CD4-positive, alpha-beta T cell treated with Interferon alpha-2 for 1 hour (primary cell): ENCODE measurements around the gene GEMIN4.
"Not testable (repeated sequence)": the region's sequence is repeated elsewhere in the genome, so short reads cannot be mapped to it uniquely, and the experiment has no call there.

Source experiments
- DNase-seq, 2 donors: peaks; one replicate each; pipeline ENCODE4 v3.0.0-alpha.2; 2020 to 2022

The GEMIN4 gene

DNA sequence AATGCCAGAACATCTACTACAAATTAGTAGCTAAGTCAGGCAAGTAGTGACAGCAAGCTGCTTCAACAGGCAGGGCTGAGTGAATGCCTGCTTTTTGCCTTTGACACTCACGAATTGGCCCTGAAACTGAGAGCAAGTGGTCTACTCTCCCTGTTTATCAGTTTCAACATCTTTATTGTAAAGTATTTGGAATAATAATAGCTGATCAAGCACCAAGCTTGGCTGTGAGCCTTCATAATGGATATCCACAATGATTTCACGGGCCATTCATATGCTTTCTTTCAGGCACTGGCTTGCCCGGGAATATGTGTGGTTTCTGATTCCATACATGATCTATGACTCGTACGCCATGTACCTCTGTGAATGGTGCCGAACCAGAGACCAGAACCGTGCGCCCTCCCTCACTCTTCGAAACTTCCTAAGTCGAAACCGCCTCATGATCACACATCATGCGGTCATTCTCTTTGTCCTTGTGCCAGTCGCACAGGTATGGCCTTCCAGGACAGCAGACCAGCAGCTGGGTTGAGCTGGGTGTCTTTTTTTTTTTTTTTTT lies 14.4 kb downstream of the GEMIN4 start:
- DNase-seq, result no peak

DNA sequence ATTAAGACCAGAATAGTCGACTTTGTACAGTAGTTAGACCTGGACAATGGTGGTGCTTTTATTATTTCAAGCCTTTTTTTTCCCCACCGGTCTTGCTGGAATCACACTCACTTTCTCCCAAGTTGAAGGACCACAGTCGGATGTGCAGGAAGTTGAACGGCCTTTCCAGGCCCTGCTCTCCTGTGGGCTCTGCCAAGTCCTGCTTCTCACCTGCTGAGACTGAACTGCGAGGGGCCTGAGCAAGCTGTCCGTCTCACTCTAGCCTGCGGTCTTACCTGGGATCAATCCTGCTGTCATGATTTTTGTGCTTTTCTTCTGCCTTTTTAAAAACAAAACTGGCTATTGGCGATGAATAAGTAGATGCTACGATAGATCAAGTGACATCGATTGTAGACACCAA lies 18.3 kb downstream of the GEMIN4 start:
- DNase-seq, result no peak

DNA sequence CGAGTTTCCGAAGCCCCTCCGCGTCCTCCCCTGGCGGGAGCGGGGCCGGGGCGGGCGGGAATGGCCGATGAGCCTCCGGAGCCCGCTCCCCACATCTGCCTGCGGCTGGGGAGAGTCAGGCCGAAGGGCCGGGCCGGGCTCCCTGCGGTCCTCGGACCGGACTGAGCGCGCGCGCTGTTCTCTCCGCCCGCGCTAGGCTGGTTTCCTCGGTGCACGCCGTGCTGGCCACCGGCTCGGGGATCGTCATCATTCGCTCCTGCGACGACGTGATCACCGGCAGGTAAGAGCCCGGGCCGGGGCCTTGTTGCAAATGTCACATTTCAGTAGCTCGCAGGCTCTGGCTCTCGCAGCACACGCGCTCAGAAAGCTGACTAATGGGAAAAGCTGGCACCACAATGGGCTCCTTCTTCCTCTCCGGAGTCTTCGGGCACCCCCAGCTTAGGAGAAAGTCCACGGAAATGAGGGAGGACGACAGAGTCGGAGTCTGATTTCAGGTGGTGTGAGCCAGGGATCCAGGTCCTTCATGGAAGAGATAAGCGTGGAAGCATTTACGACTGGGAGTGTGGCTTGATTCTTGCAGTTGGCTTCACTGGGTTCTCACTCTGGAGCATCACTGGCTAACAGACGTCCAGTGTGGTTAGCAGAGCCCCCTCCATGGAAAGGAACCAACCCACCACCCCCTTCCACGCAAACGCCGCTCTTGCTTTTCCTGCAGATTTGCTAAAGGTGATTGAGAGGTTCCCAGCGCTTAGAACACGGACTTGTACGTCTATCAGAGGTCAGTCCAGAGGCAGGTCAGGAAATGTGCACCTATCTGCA lies 19.0 kb downstream of the GEMIN4 start:
- no peak for DNase-seq

DNA sequence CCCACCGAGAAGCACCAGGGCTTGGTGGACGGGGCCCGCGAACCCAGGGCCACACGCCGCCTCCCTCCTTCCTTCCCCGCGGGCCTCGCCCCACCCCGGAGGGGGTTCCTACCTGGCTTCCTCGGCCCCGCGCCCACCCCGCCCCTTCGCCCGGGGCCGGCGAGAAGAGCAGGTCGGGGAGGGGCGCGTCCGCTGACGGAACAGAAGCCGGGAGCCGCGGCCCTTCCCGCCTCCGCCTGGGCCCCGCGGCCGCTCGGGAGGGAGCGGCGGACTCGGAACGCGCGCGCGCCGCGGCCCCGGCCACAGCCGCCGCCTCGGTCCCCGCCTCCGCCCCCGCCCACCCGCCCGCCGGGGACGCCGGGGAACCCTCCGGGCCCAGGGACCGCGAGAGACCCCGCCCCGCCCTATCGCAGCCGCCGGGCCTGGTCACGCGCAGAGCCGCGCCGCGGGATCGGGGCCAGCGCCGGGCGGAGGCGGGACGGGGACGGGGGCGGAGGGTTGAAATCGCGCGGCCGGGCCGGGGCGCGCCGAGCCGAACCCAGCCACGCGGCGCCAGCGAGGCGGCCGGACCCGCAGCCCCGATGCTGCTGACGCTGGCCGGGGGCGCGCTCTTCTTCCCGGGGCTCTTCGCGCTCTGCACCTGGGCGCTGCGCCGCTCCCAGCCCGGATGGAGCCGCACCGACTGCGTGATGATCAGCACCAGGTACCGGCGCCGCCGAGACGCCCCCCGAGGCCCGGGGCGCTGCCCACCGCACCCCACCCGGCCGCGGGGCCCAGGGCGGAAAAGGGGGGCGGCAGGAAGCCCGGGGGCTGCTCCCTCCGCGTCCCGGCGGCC lies 19.8 kb downstream of the GEMIN4 start, which contains the start of gene TLCD3A:
TLCD3A (plus strand) TSS at position 530 of the 835 bp plus-strand sequence; CDS start at position 582, 52 bp downstream.
- peak; percentile 6 to 60 for DNase-seq

DNA sequence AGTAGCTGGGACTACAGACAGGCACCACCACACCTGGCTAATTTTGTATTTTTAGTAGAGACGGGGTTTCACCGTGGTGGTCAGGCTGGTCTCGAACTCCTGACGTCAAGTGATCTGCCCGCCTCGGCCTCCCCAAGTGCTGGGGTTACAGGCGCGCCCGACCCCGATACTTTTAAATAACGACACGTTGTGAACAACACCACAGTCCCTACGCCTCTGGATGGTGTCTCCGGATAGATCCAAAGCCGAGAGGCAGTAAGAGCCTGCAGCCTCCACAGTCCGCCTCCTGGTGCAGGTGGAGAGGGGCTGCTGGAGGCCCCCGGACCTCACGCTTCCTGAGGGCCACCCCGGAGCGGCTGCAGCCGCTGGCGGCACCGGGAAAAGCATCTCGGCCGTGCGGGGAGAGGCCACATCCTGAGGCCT lies 20.4 kb downstream of the GEMIN4 start:
- no peak for DNase-seq

DNA sequence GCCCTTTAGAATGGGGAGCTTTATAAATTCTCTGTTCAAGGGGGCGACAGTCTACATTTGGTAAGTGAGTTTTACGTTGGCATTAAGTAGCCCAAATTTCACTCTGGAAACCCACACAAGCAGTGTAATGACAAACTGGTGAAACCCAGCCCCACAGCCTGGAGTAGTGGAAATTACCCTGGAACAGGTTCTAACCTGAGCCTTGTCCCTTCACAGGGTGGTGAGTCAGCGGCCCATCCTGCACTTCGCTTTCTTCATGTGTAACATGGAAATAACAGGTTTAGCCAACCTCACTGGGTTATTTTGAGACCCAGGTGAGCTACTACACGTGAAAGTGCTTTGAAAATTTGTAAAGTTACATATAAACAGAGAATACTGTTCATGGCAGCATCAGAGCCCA lies 23.2 kb downstream of the GEMIN4 start:
- no peak for DNase-seq

DNA sequence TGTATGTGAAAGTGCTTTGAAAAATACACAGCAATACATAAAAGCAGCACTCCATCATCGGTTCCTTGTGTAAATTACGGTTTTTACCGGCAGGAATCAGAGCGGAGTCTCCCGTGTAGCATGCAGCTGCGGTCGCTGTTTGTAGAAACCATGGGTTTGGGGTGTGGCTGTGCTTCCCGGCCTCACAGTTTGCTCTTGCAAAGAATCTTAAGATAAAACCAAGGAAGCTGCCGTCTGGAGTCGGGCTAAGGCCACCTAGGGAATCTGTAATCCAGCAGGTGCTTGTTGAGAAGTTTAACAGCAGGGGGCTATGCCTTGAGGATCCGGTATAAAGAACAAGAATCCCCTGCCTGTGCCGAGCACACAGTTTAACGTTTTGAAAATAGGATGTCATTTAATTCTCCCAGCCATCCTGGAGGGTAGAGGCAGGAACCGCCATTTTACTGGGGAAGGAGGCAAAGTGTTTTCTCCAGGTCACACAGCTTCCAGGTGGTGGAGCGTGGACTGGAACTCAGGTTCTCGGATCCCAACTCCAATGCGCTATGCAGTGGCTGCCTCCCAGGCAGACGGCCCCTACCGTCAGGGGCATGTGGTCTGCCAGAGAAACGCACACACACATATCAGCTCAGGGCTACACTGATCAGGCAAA lies 25.7 kb downstream of the GEMIN4 start:
- DNase-seq, result no peak

DNA sequence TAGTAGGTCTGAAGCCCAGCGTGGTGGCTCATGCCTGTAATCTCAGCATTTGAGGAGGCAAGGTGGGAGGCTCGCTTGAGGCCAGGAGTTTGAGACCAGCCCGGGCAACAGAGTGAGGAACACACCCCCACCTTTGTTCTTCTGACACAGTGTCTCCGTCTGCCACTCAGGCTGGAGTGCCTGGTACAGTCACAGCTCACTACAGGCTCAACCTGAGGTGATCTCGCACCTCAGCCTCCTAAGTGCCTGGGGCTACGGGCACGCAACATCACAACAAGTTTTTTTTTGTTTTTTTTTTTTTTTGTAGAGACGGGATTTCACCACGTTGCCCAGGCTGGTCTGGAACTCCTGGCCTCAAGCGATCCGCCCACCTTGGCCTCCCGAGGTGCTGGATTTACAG lies 26.3 kb downstream of the GEMIN4 start:
- DNase-seq, result no peak

DNA sequence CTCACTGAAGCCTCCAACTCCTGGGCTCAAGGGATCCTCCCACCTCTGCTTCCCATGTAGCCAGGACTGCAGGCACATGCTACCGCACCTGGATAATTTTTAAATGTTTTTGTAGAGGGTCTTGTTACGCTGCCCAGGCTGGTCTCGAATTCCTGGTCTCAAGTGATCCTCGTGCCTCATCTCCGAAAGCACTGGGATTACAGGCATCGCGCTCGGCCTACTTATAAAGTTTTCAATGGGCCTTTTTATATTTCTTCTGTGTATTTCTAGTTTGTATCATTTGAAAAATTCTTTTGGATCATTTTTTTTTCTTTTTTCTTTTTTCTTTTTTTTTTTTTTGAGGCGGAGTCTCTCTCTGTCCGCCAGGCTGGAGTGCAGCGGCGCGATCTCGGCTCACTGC lies 27.0 kb downstream of the GEMIN4 start:
- DNase-seq, result no peak

DNA sequence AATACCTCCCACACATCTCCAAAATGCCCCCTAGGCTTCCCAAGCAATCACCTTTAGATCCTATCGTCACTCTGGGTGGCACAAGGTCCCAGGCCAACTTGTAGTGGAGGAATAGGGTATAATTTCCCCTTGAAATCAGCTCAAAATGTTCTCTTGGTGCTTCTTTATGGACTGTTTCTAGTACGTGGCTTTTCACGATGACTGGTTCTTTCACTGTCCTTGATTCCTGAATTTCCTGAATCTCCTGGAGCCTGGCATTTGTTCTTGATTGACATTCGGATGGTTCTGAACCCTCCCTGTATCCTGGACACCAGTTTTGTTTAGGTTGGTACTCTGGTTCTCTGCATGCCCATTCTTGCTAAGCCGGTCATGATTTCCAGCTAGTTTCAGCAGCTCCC lies 30.5 kb downstream of the GEMIN4 start:
- no peak for DNase-seq

DNA sequence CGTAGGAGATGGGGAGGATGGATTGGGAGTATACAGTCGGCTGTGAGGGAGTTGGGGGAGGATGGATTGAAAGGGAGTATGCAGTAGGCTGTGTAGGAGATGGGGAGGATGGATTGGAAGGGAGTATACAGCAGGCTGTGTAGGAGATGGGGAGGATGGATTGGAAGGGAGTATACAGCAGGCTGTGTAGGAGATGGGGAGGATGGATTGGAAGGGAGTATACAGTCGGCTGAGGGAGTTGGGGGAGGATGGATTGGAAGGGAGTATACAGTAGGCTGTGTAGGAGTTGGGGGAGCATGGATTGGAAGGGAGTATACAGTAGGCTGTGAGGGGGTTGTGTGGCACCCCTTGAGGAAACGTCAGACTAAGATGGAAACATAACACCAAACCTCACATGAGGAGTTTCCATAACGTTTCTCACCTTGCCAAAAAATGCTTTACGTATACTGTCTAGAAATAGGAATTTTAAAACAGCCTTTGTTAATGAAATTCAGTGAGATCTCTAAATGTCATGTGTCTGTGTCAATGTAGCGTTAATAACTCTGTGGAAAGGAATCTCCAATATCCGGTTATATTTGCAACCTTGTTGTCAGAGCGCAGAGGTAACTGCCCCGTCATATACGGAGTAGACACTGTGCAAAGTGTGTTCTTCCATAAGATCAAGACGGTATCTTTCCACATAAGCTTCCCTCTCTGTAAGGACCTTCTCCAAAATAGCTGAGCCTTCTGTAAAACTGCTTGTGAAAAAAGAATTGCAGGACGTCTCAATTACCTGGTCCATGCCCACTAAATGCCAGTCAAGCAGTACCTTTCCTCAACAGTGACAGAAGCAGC lies 31.1 kb downstream of the GEMIN4 start:
- no peak for DNase-seq

DNA sequence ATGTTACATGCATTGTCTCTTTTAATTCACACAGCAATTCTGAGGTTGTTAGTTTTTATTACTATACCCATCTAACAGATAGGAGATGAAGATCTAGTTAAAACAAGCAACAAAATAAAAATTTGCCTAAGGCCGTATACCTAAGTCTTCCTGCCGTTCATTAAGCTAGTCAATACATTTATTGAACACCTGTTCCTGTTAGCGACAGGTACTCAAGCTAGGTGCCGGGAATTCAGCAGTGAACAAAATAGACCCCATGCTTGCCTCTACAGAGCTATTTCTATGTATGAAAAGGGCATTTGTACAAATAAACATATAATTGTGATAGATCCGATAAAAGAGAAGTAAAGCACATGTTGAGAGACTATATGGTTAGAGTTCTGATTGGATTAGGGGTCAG lies 34.0 kb downstream of the GEMIN4 start:
- no peak for DNase-seq

DNA sequence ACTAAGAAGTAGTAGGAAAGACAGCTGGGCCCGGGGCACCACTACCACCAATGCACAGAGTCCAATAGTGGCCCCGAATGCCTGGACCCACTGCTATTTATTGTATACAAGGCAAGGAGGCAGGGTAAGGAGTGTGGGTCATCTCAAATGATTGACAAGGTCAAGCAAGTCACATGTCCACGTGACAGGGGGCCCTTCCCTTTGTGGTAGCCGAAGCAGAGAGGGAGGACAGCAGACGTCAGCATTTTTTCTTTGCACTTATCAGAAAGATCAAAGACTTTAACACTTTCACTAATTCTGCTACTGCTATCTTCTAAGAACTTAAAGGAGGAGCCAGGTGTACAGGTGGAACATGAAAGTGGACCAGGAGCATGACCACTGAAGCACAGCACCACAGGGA lies 43.9 kb downstream of the GEMIN4 start:
- no peak for DNase-seq

DNA sequence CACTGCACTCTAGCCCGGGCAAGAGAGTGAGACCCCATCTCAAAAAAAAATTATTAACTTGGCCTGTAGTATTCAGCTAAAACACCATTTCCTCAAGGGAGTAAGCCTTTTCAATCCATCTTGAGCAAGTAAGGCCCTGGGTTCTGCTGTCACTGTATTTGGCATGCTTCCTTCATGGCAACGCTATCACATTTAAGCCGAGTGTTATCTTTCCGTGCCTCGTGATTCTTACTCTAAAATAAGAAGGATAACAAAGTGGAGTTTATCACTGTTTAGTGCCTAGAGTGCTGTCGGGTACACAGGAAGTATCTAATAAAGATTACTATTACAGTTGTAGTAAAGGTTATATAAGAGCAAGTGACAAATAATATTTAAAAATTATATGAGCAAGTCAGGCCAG lies 46.2 kb downstream of the GEMIN4 start:
- no peak for DNase-seq

DNA sequence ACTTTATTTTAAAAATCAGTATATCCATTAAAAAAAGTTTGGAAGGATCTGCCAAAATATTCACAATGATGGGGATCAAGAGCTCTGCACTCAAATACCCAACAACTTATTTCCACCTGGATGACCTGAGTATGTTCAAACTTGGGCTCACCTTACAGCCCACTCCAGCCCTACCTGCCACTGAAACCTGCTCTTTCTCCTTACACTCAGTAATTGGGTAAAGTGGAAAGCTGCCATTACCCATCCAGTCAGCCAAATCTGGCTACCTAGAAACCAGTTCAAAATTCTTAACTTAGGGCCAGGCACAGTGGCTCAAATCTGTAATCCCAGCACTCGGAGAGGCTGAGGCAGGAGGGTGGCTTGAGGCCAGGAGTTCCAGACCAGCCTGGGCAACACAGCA lies 47.1 kb downstream of the GEMIN4 start:
- DNase-seq, result no peak

DNA sequence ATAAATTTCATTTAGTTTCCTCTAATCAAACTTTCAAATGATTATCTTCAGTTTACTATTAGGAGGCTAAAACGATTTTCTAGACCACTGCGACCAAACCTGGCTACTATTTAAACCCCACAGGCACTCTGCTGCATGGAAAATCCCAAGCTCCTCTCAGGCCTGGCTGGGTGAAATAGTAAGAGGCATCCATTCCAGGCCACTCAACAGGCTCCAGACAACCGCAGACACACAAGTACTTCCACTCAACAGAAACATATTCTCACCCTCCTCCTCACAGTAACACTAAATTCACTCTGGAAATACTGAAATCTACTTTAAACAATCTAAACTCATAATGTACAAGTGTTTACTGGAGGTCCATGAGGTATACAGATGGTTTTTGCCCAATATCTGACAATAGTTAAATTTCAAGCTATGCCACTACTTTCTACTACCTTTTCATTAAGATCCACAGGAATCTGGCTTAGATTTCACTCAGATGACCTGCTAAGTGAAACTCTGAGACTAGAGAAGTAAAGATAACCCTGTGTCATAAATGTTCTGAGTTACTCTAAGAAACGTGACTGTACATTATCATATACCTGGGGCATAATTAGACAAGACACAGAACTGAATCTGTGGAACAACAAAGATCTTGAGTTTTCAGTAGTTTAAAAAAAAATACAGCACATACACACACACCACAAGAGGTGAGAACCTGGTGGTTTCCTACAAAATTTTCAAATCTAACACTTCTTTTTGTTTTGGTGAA lies 47.8 kb downstream of the GEMIN4 start:
- DNase-seq, result no peak

DNA sequence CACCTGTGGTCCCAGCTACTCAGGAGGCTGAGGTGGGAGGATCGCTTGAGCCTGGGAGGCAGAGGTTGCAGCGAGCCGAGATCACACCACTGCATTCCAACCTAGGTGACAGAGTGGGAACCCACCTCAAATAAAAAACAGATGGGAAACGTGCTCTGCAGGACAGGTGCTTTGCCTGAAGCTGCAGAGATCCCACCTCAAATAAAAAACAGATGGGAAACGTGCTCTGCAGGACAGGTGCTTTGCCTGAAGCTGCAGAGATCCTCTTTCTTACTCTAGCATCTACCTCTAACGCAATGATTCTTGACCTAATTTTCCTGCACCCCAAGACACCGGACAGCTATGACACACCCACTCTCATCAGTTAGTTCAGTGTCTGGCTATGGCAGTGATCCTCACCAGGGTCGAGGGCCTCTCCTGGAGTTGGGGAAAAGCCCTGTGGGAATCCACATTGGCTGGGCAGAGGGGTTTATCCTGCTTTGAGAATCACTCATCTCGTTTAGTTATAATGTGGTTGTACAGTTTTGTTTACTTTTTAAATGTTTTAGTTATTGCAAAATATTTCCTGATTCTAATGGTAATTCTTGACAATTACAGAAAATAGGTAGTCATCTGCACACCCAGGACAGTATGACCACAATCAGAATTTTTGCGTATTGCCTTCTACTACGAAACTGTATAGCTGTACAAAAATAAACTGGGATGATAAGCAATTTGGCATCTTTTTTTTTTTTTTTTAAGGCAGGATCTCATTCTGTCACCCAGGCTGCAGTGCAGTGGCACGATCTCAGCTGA lies 48.8 kb downstream of the GEMIN4 start:
- DNase-seq, result no peak

DNA sequence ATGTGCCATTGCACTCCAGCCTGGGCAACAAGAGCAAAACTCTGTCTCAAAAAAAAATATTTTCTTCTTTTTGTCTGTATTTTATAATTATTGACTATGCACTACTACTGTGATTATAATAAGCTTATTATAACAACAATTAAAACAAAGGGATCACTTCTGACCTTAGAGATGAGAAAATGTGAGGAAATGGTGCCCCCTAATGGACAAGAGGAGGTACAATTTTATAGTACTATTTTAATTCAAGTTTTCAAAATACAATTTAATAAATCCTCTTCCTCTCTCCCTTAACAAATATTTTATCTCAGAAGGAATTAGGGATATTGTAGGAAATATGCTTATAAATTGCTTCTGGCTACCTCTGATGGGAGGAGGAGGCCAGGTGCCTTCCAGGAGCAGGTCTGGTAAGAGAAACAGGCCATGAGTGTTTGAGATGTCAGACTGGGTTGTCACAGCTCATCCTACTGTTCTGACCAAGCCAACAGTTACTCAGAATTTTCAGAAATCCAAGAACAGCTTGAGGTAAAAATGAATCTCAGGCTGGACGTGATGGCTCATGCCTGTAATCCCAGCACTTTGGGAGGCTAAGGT lies 51.5 kb downstream of the GEMIN4 start:
- peak in 1 of 2 donors; percentile 72 for DNase-seq

DNA sequence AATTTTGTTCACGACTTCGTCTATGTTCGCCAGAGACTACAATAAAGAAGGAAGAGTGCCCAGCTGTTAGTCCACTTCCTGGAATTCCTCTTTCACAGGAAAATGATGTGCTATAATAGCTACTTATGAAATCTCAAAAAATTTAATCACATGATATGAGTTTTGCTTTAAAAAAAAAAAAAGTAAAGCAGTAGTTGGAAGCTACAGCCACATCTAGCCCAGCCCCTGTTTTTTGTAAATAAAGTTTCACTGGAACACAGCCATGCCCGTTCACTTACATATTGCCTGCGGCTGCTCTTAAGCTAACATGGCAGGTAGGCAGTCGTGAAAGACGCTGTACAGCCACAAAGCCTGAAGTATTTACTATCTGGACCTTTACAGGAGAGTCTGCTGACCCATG lies 52.7 kb downstream of the GEMIN4 start:
- DNase-seq, result no peak

DNA sequence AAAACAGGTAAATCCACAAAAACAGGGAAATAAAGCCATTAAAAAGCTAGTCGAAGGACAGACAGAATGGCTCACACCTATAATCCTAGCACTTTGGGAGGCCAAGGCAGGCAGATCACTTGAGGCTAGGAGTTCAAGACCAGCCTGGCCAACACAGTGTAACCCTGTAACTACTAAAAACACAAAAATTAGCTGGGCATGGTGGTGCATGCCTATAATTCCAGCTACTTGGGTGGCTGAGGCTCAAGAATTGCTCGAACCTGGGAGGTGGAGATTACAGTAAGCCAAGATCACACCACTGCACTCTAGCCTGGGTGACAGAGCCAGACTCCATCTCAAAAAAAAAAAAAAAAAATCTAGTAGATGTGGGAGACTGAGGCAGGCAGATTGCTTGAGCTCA lies 54.0 kb downstream of the GEMIN4 start:
- not testable (repeated sequence) for DNase-seq
